Measurements from ENCODE around the gene PFDN5.

- TF ChIP-seq, protein P1, sequence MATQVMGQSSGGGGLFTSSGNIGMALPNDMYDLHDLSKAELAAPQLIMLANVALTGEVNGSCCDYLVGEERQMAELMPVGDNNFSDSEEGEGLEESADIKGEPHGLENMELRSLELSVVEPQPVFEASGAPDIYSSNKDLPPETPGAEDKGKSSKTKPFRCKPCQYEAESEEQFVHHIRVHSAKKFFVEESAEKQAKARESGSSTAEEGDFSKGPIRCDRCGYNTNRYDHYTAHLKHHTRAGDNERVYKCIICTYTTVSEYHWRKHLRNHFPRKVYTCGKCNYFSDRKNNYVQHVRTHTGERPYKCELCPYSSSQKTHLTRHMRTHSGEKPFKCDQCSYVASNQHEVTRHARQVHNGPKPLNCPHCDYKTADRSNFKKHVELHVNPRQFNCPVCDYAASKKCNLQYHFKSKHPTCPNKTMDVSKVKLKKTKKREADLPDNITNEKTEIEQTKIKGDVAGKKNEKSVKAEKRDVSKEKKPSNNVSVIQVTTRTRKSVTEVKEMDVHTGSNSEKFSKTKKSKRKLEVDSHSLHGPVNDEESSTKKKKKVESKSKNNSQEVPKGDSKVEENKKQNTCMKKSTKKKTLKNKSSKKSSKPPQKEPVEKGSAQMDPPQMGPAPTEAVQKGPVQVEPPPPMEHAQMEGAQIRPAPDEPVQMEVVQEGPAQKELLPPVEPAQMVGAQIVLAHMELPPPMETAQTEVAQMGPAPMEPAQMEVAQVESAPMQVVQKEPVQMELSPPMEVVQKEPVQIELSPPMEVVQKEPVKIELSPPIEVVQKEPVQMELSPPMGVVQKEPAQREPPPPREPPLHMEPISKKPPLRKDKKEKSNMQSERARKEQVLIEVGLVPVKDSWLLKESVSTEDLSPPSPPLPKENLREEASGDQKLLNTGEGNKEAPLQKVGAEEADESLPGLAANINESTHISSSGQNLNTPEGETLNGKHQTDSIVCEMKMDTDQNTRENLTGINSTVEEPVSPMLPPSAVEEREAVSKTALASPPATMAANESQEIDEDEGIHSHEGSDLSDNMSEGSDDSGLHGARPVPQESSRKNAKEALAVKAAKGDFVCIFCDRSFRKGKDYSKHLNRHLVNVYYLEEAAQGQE (IDR thresholded peaks at IDR 0.05; ENCODE audit: insufficient replicate concordance, low read depth): no peak
- TF ChIP-seq CTCF (IDR thresholded peaks at IDR 0.05; ENCODE audit: insufficient read depth, low read length): no peak
These were observed 38.5 kb downstream of the PFDN5 start for GRCh38 chr12:53333845-53334244.

All from HL-60 (cell line).